GM21786 (cell line): ENCODE data around the gene SLC4A9.

Experiments used
- ATAC-seq: cut with Tn5 transposase; IDR thresholded peaks from one replicate; pipeline ENCODE4 v1.9.1; 2021; ENCODE audit not compliant: unreplicated experiment

Gene SLC4A9

GRCh38 chr5:140360101-140360500 lies at the start of gene SLC4A9:
Gene SLC4A9, plus strand, starts transcription at chr5:140360194. Its CDS starts 43 bp downstream, at chr5:140360237.
- no peak for ATAC-seq

DNA sequence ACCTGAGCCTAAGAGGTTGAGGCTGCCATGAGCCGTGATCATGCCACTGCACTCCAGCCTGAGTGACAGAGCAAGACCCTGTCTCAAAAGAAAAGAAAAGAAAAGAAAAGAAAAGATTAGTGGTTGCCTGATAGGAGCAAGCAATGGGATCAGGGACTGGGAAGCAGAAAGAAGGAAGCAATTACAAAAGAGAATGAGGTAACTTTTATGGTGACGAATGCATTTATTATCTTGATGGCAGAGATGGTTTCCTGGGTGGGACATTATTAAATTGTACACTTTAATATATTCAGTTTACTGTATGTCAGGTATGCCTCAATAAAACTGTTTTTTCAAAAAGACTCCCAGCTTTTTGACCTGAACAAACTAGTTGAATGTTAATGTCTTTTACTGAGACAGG lies 49.6 kb upstream of the SLC4A9 start:
- ATAC-seq: no peak

DNA sequence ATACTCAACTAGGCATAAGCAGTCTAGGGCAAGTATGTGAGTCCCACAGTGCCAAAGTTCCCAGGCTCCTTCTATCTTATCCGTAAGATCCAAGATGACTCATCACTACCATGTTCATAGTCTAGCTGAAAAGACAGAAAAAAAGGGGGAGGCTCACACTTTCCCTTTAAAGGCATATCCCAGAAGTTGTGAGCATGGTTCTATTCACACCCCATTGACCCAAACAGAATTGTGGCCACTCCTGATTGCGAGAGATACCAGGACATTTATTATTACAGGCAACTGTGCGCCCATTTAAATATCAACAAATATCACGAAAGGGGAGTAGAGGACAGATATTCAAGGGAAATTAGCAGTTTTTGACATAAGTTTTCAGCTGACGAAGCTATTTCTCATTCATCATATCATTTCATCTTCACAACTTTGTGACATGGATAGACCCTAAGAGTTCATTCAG lies 49.0 kb upstream of the SLC4A9 start:
- ATAC-seq: no peak

DNA sequence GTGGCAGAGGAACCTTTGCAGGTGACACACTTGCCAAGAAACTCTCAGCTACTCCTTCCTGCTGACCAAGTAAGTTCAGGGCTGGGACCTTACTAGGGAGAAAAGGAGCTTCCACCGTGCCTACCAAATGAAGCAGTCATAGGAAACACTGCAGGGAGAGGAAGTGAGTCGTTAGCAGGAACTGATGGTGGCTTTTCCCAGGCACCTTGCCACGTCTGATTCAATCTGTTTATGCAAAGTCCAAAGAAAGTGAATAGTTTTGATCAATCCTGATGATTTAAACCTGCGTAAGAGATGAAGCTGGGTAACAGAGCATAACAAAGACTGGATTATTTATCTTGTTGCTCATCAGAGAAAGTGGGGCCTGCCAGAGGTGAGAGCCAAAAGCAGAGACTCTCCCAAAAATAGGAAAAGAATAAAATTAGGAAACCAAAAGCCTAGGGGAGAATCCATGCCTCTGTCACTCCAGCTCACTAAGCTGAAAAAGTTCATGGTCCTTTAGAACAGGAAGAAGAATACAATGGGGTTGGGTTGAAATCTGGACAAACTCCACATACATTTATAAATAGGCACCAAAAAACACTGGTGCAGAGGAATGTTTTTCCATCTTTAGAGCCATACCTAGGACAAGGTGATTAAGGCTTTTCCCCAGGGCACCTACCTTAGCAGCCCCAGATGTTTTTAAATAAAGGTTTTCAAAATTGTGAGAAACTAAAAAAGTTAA lies 47.8 kb upstream of the SLC4A9 start:
- no peak for ATAC-seq

DNA sequence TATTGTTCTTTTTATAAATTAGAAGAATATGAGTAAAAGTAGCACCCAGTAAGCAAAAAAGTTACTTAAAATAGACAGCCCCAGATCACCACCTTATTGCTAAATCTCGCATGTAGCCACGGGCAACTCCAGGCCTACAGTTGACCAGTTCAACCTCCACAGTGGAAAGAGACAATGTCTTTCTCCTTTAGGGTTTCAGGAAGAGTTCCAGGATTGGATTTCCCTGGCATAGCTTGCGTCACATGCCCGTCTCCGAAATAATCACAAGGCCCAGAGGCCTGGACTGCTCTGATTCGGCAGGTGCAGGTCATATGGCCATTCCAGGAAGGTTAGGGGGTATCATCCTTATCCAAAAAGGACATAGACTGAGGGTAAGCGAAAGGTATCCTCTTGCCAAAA lies 47.2 kb upstream of the SLC4A9 start:
- no peak for ATAC-seq

DNA sequence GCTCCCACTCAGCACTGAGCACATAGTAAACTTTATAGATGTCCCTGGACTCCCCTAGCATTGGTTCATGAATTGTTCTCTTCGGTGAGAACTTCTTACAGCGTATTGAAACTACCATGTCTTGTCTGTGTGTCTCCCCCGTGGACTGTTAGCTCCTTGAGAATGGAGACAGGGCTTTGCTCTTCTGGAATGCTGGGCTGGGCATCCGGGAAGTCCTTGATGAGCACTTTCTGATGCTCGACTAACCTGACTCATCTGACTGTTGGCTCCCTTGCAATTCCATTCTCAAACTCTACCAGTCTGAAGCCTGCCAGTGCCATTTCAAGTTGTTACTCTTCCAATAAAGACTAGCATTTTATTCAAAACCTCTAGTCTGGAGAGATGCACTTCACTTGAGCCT lies 42.1 kb upstream of the SLC4A9 start:
- ATAC-seq: no peak

DNA sequence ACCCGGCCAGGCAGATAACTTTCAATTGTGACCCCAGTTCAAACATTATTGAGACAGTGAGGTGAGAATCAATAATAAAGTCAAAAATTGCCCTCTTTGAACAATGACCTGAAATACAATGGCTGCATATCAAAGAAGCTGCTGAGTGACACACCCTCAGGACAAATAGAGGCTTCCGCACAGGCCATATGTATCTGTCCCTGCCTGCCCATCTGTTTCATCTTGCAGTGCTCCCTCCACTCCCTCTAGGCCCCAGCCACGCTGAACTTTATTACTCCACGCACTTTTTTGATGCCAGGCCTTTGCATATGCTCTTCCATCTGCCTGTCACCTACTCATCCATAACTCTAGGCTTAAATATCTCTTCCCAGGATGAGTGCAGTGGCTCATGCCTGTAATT lies 41.2 kb upstream of the SLC4A9 start:
- no peak for ATAC-seq

DNA sequence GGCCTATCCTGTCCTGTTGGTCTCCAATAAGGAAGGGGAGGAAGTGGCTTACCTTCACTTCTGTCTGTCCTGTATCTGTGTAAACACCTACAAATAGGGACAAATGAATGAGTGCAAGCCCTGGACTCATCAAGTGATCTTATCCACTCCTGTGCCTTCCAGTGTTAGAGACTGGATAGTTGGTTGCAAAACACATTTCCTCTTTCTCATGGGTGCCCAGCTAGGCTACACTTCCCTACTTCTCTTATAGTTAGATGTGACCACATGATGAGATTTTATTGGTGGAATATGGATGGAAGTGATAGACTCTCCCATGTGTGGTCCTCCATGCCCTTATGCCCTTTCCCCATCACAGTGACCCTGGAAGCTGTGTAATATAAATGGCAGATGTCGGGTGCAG lies 40.2 kb upstream of the SLC4A9 start:
- ATAC-seq: no peak

DNA sequence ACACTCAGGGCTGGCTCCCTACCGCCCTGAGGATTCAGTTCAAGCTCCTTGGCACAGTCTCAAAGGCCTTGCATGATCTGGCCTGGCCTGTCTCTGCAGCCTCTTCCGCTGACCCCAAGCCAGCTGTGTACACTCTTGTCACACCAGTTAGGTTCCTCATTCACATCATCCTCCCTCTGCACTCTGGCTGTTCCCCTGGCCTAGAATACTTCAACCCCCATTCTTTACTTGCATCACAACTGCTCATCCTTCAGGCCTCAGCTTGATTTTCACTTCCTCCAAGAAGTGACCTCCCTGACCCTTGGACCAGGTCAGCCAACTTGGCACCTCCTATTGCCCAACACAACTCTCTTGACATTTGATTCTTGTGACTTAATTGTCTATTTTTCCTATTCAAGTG lies 38.2 kb upstream of the SLC4A9 start:
- ATAC-seq: no peak

DNA sequence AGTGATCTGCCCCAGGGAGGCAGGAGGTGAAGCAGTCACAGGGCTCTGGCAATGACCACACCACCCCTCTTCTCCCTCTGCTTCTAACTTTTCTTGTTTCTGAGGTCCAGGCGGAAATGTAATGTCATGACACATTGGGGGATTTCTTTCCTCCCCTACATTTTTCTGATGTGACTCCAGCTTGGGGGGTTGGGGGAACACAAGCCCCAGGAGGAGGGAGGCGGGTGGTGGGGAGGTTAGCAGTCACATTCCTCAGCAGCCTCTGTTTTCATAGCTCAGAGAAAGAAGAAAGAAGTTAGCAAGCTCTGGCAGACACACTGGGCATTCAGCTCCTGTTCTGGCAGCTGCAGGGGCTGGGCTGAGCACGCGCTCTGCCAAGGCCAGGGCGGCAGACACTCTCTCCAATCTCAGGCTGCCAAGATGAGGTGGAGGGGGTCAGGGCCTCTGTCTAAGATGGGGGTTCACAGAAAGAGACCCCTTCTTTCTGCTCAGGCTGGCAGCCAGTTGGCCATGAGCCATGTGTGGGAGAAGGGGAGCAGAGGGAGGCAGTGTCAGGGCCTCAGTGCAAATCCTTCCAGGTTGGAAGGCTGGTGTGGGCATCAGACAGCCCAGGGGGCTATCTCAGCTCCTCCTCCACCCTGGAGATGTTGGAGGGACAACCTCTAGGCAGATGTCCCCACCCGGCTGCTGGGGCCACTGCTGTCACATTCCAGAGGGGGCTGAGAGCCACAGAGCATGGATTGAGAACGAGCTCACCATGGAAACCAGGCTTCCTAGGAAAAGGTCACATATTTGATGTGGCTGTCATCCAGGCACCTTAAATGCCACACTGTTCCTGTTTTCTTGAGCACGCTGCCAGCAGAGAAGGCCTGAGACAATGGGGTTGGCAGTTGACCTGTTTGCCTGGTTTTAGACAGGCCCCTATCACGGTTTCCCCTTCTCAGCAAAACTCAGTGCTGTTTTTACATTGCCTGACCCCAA lies 37.0 kb upstream of the SLC4A9 start:
- ATAC-seq: no peak

DNA sequence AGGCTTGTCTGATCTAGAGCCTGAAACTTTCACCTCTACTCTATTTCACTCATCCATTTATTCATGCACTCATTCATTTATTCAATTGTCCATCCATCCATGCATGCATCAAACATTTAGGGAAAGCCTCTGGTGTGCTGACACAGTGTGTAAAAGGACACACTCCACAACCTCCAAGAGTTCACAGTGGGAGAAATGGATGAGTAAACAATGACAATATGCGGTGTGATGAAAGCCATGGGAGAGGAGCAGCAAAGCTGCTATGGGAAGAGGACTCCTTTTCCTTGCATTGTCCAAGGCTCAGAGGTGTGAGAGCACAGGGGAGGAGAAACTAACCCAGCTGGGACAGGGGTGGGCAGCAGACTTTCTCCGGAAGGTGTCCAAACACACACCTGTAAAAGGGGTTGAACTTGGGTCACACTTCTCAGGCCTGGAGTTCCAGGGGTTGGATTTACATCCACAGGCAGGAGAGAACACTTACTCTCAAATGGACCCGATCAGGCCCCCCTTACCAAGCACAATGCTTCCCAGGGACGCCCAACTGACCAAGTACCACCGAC lies 35.9 kb upstream of the SLC4A9 start:
- no peak for ATAC-seq

DNA sequence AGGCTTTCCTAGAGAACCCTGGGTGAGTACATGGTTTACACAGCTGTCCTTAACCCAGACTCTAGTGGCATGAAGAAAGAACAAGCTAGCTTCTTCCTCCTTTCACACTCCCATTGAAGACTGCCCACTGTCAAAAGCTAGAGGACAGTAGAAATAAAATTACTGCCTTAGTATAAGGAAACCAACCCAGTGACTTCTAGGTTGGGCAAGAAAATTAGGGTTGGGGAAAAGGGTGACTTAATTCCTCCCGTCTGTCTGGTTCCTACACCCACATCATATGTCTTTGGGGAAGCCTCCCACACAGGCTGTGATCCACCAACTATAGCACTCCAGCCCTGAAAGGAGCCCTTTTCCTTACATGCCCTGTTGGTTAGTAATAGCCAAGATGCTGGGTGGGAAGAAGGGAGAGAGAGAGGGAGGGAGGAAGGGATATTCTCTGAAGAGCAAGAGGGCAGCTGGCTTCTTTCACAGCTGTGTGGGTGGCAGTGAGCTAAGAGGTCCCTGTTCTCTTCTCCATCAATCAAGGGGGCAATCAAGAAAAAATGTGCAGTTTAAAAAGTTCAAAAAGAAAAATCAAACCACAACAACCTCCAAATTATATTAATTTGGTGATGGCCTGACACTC lies 35.3 kb upstream of the SLC4A9 start:
- ATAC-seq: no peak

DNA sequence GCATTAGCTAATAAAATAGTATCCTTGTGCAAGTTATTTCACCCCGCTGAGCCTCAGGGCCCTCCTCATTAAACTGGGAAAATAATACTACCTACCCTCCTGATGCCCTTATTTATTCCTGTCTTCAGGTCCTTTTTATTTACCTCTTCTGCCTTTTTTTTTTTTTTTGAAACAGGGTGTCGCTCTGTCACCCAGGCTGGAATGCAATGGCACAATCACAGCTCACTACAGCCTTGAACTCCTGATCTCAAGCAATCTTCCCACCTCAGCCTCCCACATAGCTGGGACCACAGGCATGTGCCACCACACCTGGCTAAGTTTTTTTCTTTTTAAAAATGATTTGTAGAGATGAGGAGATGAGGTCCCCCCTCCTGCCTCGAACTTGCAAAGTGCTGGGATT lies 34.5 kb upstream of the SLC4A9 start:
- ATAC-seq: no peak

GRCh38 chr5:140327589-140327988 lies 32.4 kb upstream of the SLC4A9 start:
- ATAC-seq: no peak

DNA sequence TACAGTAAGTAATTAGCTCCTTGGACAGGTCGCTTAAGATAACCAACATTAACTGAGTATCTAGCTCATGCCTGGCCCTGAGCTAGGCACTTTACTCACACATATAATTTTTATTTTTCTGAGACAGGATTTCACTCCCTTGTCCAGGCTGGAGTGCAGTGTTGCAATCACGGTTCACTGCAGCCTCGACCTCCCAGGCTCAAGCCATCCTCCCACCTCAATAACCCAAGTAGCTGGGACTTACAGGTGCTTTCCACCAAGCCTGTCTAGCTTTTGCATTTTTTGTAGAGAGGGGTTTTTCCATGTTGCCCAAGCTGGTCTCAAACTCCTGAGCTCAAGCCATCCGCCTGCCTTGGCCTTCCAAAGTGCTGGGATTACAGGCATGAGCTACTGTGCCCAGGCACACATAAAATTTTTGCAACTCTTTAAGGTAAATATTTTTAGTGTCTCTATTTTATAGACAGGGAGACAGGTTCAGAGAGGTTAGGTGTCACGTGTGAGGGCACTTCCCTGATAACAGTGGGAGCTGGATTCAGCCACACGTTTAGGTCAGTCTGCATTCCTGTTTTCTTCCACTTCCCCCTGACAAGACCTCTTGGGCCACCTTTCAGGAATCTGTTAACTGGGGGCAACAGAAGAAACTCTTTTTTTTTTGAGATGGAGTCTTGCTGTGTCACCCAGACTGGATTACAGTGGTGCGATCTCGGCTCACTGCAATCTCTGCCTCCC lies 31.8 kb upstream of the SLC4A9 start:
- no peak for ATAC-seq

- no peak for ATAC-seq
Observed at GRCh38 chr5:140329739-140330481, 30.1 kb upstream of the SLC4A9 start.

DNA sequence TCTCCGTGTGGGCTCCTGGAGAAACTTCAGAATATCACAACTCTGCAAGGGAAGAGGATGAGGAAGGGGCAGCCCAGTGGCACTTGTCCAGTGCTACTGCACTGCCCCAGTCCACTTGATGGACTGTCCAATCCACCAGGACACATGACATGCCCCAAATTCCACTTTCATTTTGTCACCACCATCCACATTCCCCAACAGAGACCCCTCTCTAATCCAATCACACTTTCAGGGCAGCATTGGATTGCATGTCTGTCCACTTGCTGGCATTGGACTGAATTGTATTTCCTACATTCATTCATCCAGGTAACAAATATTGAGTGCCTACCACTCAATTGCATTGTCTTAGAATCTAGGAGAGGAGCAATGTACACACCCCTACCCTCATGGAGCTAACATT lies 28.4 kb upstream of the SLC4A9 start:
- ATAC-seq: no peak

DNA sequence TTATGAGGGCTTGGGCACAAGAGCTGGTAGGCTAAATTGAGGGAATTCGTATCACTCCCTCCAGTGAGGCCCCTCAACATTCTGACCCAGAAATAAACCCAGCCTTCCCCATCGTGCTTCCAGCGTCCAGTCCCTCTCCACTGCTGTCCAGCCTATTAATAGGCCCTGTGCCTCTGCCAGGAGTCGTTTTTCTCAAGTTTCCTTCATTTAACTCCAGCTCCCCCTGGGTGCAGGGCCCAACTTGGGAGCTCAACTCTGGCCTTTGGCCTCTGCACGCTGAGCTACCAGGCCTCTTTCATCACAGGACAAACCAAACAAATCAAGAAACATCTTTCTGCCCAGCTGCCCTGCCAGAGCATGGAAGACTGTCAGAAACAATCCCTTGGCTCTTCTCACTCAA lies 23.6 kb upstream of the SLC4A9 start:
- ATAC-seq: no peak

DNA sequence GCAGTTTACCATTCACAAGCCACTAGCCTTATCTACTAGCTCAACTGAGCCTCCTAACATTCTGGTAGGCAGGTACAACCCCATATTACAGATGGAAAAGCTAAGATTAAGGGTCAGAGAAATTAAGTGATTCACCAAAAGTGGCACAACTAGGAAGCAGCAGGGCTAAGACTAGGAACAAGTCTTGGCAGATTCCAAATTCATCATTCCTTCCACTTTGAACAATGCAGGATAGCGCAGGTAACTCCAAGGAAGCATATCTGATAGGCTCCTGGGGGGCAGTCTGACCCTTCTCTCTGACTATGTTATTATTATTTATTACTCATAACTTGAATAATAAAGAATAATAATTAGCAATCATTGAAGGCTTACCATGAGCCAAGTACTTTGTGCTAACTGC lies 22.1 kb upstream of the SLC4A9 start:
- no peak for ATAC-seq

- no peak for ATAC-seq
Observed at GRCh38 chr5:140338336-140338735, 21.7 kb upstream of the SLC4A9 start.
